ENCODE results near the gene AP5Z1. TPM values are rescaled to one million over a fixed set of nuclear protein-coding genes. Genes with fewer than 3 reads are reported as not detected.

The AP5Z1 gene
- total RNA-seq, 3 donors from 2014 or later (not counting 1 experiment from before 2014, with no cell fraction given), result 140 to 156 (median 143) TPM

DNA sequence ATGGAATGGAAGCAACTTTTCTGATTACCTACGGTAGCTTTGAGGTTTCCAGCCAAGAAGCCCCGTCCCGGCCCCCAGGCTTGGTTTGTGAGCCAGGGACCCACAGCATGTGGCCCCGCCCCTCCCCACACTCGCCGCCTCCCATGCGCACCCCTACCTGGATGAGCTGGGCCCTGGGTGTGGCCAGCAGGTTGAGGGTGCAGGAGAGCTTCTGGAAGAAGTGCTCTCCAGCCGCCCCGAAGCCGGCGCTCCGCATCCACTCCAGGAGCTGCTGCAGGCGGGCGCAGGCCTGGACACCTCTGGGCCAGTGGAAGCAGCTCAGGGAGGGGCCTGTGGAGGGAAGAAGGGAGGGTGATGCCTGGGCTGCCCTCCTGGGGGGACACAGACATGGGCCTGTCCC is 39.7 kb downstream of the AP5Z1 start:
- peaks cover 8% of the 10 kb centered on the region for H3K4me1 ChIP-seq (ENCODE audit: control insufficient read depth, insufficient read depth, low read length)
- no peaks in the 10 kb centered on the region for H3K36me3 ChIP-seq (ENCODE audit: control insufficient read depth, insufficient read depth, low read length)
- Mint-ChIP-seq H3K4me3 (no peak overlapping the region), H3K27ac (no peak overlapping the region), H3K9me3 (peaks cover 0 to 2% of the 10 kb centered on the region in 2 donors), H3K27me3 (ENCODE audit: low read depth in 2 of 2) (peaks cover 10 to 21% of the 10 kb centered on the region in 2 donors), H3K4me1 (peaks cover 0 to 9% of the 10 kb centered on the region in 2 donors), H3K36me3 (no peaks in the 10 kb centered on the region)
- no peak for DNase-seq
- H3K9me3 ChIP-seq (ENCODE audit: control insufficient read depth, insufficient read depth, low read length), result no peaks in the 10 kb centered on the region
- WGBS (ENCODE audit: insufficient coverage), result 95% methylated on average over 14 of the region's 14 CpGs
- intact Hi-C loops (cut with micrococcal nuclease), result no loop called here
- no peak for ATAC-seq
- TF ChIP-seq CTCF (IDR thresholded peaks at IDR 0.05), result no peak
- H3K27me3 ChIP-seq (ENCODE audit: control insufficient read depth, insufficient read depth, low read length), result no peaks in the 10 kb centered on the region
- H3K4me3 ChIP-seq (ENCODE audit: low read length), result no peak overlapping the region
- no peak overlapping the region for H3K27ac ChIP-seq (ENCODE audit: low read length)

DNA sequence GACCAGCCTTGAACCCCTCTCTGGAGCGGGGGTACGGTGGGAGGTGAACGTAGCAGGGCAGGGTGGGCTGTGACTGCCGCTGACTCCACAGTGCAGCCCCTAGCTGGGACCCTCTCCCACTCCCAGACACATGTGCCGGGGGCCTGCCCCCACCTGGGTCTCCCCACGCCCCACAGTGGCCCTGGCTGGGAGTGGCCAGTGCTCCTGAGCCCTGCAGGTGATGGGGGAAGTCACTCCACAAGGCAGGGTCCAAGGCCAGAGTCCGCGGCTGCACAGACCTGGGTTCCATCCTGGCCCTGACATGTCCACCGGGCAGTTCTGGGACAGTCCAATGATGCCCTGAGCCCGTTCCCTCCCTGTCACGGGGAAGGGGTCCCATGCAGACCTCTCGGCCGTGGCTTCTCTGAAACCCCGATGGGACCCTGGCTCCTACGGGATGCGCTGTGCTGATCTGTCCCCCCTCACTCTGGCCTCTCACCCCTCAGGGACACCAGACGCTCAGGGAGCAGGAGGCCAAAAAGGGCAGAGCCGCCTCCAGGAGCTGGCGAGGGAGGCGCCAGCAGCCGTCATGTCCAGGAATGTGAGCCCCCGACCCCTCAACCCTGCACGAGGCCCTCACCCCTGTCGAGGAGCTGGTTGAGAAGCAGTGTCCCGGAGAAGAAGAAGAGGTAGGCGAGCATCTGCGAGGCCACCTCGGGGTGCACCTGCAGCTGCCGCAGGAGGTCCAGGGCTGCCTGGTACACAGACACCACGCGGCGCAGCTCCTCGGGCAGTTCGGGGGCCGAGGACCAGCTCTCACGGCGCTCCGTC is 40.4 kb downstream of the AP5Z1 start:
- Histone ChIP-seq H3K36me3 (ENCODE audit: control insufficient read depth, insufficient read depth, low read length) (no peaks in the 10 kb centered on the region), H3K9me3 (ENCODE audit: control insufficient read depth, insufficient read depth, low read length) (no peaks in the 10 kb centered on the region), H3K4me3 (ENCODE audit: low read length) (no peak overlapping the region), H3K4me1 (ENCODE audit: control insufficient read depth, insufficient read depth, low read length) (peaks cover 8% of the 10 kb centered on the region), H3K27ac (ENCODE audit: low read length) (no peak overlapping the region), H3K27me3 (ENCODE audit: control insufficient read depth, insufficient read depth, low read length) (no peaks in the 10 kb centered on the region)
- Mint-ChIP-seq H3K27ac (no peak overlapping the region), H3K9me3 (peaks cover 0 to 2% of the 10 kb centered on the region in 2 donors), H3K4me1 (peaks cover 0 to 9% of the 10 kb centered on the region in 2 donors), H3K4me3 (no peak overlapping the region), H3K27me3 (ENCODE audit: low read depth in 2 of 2) (peaks cover 10 to 21% of the 10 kb centered on the region in 2 donors), H3K36me3 (no peaks in the 10 kb centered on the region)
- WGBS (ENCODE audit: insufficient coverage), result 92% methylated on average over 38 of the region's 38 CpGs
- TF ChIP-seq CTCF (IDR thresholded peaks at IDR 0.05), result no peak
- DNase-seq (no peak), ATAC-seq (no peak)
- intact Hi-C loops (cut with micrococcal nuclease), result no loop called here

- H3K27me3 Mint-ChIP-seq (ENCODE audit: low read depth in 2 of 2), result peaks cover 10 to 21% of the 10 kb centered on the region in 2 donors
- no peaks in the 10 kb centered on the region for H3K27me3 ChIP-seq (ENCODE audit: control insufficient read depth, insufficient read depth, low read length)
- H3K27ac Mint-ChIP-seq, result no peak overlapping the region
- TF ChIP-seq CTCF (IDR thresholded peaks at IDR 0.05), result no peak
- no peak for ATAC-seq
- H3K4me3 Mint-ChIP-seq, result no peak overlapping the region
- H3K9me3 Mint-ChIP-seq, result peaks cover 0 to 2% of the 10 kb centered on the region in 2 donors
- H3K4me1 ChIP-seq (ENCODE audit: control insufficient read depth, insufficient read depth, low read length), result peaks cover 8% of the 10 kb centered on the region
- peaks cover 0 to 9% of the 10 kb centered on the region in 2 donors for H3K4me1 Mint-ChIP-seq
- no peaks in the 10 kb centered on the region for H3K36me3 Mint-ChIP-seq
- DNase-seq, result no peak
- no peaks in the 10 kb centered on the region for H3K36me3 ChIP-seq (ENCODE audit: control insufficient read depth, insufficient read depth, low read length)
- H3K9me3 ChIP-seq (ENCODE audit: control insufficient read depth, insufficient read depth, low read length), result no peaks in the 10 kb centered on the region
- no peak overlapping the region for H3K27ac ChIP-seq (ENCODE audit: low read length)
- 90% methylated on average over 26 of the region's 26 CpGs for WGBS (ENCODE audit: insufficient coverage)
- H3K4me3 ChIP-seq (ENCODE audit: low read length), result no peak overlapping the region
- intact Hi-C loops (cut with micrococcal nuclease), result no loop called here
Measured at GRCh38 chr7:4816419-4817080, 41.1 kb downstream of the AP5Z1 start.

Data from natural killer cell (primary cell).